Stimulated activated CD8-positive, alpha-beta memory T cell treated with anti-CD3 and anti-CD28 coated beads, Interleukin-12 subunit alpha, Interleukin-12 subunit beta, amount 100 ng/mL, for 1 hour (primary cell): ENCODE measurements around the gene COL6A6.

Experiments
- DNase-seq: peaks from one replicate; pipeline ENCODE4 v3.0.0-alpha.2; 2020; ENCODE audit warnings: low read depth

COL6A6 gene, protein sequence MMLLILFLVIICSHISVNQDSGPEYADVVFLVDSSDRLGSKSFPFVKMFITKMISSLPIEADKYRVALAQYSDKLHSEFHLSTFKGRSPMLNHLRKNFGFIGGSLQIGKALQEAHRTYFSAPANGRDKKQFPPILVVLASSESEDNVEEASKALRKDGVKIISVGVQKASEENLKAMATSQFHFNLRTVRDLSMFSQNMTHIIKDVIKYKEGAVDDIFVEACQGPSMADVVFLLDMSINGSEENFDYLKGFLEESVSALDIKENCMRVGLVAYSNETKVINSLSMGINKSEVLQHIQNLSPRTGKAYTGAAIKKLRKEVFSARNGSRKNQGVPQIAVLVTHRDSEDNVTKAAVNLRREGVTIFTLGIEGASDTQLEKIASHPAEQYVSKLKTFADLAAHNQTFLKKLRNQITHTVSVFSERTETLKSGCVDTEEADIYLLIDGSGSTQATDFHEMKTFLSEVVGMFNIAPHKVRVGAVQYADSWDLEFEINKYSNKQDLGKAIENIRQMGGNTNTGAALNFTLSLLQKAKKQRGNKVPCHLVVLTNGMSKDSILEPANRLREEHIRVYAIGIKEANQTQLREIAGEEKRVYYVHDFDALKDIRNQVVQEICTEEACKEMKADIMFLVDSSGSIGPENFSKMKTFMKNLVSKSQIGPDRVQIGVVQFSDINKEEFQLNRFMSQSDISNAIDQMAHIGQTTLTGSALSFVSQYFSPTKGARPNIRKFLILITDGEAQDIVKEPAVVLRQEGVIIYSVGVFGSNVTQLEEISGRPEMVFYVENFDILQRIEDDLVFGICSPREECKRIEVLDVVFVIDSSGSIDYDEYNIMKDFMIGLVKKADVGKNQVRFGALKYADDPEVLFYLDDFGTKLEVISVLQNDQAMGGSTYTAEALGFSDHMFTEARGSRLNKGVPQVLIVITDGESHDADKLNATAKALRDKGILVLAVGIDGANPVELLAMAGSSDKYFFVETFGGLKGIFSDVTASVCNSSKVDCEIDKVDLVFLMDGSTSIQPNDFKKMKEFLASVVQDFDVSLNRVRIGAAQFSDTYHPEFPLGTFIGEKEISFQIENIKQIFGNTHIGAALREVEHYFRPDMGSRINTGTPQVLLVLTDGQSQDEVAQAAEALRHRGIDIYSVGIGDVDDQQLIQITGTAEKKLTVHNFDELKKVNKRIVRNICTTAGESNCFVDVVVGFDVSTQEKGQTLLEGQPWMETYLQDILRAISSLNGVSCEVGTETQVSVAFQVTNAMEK (N-terminal part only)

DNA sequence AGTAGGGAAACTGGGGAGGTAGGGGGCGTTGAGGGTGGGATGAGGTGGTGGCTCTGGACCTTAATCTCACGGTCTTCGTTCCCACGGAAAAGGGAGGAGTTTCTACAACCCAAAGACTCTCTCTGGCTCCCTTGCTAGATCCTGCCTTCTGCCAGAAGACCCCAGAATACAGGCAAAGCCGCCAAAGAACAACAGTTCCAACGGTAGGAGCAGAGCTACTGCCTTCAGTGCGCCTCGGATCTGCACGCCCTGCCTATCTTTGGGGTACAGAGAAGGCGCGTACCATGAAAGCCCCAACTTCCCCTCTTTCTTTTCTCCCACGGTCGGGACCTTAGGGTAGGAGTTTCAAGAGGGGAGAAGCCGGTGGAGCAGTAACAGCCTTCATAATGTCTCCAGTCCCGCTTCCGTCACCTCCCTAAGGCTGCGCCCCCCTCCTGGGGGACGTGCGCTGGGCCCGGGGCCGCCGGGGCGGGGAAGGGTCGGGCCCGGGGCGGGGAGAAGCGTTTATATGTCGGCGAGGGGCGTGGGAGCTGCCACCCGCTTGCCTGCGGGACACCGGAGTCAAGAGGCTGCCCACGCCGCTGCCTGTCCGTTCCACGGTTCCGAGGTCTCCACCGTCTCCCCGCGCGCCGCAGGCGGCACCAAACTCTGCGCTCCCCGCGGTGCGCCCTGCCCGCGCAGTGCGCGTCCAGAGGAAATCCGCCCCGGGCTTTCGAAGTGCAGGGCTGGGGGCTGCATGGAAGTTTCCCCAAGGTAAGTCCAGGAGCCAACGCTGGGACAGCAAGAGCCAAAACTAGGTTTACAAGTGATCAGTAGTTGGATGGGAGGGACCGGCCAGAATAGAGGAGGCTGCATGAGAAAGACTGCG, at the start of gene COL6A6:
COL6A6 (plus strand) TSS at position 533 of the 868 bp plus-strand sequence. CDS start 43,188 bp downstream, outside the sequence.
- no peak for DNase-seq

DNA sequence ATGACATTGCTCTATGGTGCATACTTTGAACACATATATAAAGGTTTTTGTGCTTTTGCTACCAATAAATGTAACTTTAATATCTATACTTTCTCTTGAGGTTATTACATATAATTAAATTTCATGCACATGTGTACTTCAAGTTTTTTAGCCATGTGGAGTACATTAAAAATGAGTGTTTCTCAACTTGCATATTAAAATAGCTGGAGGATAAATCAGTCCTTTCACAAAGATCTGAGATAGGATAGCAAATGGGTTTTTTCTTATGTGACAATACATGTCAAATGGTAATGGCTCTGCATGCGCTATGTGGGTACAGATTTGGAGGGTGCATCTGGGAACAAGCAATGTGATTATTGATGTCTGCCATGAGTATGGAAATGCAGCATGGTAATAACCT, 48.7 kb upstream of the COL6A6 start:
- no peak for DNase-seq

DNA sequence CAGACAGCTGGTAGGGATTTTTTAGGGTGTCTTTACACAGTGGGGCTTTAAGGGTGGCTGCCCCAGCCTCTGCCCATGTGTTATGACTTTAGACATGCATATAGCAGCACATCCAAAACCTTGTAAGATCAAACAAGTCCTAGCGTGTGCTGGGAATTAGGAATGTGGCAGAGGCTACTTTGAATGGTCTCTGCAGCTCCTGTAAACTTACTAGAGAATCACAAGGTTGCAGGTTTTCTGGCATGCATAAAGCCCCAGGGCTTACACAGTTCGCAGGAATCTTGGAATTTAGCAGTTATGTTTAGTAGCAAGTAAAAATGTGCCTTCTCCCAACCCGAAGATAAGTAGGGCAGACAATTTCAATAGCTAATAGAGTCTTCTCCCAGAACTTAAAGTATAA, 46.9 kb upstream of the COL6A6 start:
- DNase-seq, result no peak

DNA sequence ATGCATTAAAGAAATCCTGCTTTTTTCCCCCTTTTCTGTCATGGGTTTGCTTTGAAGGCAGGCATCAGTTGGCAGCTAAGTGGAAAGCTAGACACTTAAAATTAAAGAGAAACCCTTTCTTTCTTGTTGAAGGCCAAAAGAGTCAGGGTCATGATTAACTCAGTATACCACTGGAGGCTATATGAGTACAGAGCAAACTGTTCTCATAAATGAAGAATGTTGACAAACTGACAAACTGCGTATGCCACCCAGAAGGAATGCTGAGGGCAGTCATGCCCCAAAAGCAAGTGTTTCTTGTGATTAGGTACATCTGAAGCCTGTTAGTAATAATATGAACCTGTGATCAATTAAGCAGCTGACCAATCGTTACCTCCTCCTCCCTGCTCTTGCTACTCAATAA, 43.6 kb upstream of the COL6A6 start:
- DNase-seq, result no peak

DNA sequence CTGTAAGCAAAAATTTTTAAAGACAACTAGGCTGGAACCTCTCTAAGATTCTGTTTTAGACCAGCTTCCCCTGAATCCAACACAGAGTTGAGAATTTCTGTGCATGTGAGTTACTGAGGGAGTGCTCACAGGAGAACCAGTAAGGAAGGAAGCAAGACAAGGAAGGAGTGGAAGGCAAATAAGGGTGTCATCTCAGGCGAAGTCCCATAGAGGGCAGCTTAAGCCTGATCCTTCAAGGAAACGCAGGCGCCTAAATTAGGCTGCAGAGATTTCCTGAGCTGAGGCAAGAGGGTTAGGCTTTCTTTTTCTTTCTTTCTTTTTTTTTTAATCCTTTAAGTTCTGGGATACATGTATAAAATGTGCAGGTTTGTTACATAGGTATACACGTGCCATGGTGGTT, 36.2 kb upstream of the COL6A6 start:
- no peak for DNase-seq

DNA sequence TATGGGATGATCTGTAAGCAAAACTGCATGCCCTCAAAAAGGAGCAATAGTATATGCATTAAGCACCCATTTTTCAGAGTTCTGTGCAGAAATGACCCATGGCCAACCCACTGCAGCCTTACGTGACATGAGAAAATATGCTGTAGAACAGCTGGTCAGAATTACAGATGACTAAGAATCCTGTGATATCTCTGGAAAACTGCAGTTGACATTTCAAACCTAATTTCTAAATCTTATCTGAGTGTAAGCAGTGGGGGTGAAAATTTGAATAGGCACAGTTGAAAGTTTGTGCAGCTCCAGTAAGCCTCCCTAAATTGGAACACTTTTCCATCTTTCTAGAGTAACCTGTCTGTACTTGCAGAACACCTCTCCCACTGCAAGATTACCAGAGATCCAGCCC, 28.7 kb upstream of the COL6A6 start:
- no peak for DNase-seq

DNA sequence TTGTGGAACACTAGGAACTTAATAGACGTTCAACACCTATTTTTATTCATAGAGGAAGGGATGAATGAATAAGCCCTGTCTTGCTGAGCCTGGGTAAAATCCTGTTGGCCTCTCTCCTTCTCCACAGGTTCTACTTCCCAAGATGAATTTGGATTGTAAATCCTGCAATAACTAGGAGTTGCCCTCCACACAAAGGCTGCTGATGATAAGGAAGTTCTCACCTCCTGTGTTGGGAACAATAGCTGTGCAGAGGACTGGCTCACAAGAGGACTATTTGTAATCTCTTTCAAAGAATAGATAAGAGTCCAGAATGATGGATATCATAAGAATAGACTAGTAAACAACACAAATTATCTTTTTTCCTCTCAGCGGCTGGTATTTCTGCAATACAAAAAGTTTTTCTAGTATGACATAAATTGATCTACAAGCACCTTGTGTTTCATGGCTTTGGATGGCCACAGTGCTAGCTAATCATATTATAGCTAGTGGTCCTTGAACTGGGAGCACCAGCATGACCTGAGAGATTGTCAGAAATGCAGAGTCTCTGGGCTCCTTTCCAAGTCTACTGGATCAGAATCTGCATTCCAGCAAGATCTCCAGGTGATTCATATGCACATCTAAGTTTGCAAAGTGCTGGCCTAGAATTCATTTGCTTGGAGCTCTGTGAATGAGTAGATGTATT, 28.1 kb upstream of the COL6A6 start:
- DNase-seq, result no peak

DNA sequence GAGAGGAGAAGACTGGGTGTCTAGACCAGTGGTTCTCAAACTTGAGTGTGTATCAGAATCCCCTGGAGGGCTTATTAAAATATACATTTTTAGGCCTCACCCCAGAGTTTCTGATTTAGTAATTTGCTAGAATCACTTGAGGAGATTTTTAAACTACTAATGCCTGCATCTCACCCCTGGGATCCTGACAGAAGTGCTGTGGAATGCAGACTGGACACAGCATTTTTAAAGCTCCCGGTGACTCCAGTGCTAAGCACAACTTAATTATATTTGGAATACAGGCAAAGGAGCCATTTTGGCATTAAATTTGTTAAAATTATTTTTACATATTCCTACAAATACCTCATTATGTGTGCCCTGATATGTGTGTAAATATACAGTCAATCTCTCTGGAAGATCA, 26.7 kb upstream of the COL6A6 start:
- no peak for DNase-seq

DNA sequence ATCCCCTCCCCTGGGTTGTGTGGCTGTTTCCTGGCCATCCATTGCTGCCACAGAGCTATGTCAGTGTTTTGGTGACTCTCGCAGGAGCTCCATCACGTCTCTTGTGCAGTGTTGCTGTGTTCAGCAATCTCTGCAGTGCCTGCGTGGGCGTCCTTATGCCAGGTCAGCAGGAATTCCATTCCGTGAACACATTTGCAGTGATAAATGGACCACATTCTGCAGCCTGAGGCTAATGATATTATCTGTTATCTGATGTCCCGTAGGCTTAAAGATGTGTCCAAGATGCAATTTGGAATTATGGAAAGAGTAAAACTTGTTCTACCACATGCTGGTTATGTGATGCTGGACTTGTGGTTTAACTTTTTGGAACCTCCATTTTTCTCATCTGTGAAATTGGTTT, 25.5 kb upstream of the COL6A6 start:
- no peak for DNase-seq

DNA sequence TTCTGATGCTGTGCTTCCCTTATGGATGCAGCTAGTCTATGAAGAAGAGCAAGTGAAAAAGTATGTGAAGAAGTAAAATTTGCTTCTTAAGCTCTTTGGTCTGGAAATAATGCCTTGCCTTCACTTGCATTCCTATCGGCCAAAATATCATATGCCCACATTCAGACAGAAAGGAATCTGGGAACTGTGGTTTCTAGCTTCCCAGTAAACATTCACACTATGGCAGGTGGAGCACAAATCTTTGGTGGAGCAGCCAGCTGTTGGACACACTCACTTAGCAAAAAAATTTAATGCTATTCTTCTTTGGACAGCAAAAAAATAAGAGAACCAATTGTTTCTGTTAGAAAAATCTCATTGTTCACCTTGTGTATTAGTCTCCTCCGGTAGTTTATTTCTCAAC, 12.3 kb upstream of the COL6A6 start:
- no peak for DNase-seq

DNA sequence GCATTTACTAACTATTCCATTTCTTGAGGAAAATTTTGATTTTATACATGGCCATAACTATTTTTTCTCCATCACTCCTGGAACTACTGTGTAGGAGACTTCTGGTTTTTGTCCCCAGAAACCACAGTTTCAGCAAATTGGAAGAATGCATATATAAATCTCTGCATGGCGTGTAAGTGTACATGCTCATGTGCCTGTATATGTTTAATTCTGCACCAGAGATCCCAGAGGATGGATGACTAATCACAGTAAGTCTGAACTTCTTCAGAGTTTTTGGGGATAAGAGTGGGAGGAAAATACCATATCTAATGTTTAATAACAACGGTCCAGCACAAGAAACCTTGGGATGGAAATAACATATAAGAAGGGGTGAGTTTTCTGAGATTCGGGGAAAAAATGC, 10.9 kb upstream of the COL6A6 start:
- DNase-seq, result no peak

DNA sequence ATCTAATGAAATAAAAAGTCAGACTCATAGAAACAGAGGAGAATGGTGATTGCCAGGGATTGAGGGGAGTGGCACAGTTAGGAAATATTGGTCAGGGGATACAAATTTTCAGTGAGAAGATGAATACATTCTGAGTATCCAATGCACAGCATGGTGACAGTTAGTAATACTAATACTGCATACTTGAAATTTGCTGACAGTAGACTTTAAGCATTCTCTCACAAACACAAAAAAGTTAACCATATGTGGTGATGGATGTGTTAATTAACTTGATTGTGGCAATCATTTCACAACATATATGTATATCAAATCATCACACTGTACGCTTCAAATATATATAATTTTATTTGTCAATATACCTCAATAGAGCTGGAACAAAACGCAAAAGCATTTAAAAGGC, 9.2 kb upstream of the COL6A6 start:
- no peak for DNase-seq

DNA sequence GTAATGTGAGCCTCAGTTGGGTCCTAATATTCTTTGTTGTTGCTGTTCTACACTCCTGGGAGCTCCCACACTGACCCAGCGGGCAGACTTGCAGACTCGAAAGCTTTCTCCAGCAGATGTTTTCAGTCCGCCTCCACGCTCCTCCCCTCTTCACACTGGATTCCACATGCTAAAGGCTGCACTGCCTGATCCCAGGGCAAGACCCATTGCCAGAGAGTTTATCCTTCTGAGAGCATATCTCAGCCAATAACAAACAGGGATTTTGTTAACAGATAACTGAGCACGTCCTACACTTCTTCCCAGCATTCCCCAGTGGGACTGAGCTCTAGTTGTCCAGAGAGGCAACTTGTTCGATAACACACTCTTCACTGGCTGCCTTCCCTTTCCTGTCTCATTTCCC, 8.0 kb upstream of the COL6A6 start:
- no peak for DNase-seq

DNA sequence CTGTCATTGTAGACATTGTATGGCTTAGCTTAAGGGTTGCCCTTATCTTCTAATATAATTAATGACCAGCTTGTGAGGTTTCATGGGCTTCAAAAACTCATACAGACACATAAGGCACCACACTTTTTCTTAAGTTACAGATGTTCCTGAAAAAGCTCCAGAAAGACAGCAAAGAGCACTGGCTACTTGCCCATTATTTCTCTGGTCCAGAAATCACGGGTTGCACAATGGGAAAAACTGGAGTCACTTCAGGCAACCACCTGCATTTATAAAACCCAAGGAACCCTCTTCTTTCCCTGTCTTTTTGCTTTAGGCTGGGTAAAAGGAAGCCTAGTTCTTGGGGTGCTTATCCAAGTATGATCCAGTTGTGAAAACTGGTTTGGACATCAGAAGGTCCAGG, 2.3 kb upstream of the COL6A6 start:
- DNase-seq, result no peak

DNA sequence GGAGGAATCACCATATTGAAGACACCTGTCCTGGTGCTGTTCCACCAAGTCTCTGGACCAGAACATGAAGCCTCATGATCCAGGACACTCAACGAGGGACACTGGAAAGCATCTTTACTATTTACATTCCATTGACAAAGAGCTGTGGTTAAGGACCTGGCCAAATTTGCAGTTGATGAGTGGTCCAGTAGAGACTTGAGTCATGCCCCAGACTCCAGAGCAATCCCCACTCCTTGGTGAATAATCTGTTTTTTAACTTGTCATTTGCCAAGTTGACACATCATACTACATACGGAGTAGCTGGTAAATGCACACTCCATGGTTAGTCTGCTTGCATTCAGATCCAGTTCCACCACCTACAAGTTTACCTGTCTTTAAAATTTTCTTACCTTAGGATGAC, 1.2 kb upstream of the COL6A6 start:
- DNase-seq, result no peak

DNA sequence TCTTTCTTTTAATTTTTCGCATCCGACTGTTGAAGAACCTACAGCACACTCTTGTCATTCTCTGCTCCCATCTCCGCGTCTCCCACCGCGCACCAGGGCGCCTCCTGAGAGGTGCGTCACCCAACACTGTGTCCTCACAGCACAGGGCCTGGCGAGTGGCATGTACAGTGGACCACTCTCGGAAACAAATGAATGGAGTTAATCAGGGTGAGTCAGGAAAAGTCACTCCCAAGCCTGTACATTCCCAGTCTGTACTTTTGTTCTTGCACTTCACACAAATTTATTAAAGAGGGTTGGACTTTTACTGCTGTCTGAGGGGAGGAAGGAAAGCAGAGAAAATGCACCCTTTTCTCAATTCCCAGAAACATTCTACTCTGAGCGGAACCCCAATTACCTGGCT, 625 bp downstream of the COL6A6 start:
- no peak for DNase-seq

DNA sequence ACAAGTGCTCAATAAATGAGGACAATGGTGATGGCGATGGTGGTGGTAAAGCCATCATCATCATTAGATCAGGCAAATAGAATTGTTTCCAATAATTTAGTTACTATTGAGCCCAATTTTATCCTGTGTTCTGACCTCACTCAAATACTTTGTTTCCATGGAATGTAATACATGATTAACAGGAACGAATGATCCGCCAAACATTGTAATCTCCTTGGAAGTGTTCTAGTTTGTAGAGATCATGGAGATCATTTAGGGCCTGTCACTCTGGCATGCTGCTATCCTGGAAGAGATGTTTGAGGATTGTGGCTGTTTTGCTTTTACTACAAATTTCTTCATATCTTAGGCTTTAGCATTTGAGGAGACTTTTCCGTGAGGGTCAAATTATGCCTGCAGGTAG, 2.8 kb downstream of the COL6A6 start:
- no peak for DNase-seq

DNA sequence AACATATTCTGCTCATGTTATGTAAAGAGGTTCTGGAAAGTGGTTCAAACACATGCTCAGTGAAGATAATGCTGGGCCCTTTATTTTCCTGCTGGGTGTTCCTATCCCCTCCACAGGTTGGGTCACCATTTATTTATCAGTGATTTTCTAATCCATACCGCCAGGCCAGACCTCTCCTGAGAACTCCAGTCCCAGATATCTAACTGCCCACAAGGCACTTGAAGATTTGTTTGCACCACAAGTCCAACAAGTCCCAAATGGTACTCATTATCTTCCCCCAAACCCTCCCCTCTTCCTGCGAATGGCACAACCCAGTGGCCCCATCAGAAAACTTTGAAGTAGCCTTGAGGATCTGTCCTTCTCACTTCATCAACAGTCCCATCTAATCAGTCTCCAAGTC, 5.4 kb downstream of the COL6A6 start:
- DNase-seq, result no peak

DNA sequence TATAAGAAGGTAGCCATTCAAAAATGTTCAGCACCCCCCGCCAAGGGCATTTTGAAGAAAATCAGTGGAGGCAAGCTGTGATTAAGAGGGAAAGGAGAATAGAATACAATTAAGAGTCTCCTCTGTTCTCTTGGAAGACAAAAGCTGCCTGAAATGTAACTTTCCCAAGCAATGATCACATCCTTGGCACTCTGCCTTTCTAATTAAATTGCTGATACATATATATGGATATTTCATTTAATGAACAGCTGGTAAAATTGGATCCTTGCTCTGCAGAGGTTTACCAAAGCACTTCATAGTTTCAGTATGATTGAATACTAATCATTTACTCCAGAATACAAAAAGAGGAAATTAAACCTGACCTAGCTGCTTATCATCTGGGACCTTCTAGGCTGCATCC, 10.4 kb downstream of the COL6A6 start:
- no peak for DNase-seq

DNA sequence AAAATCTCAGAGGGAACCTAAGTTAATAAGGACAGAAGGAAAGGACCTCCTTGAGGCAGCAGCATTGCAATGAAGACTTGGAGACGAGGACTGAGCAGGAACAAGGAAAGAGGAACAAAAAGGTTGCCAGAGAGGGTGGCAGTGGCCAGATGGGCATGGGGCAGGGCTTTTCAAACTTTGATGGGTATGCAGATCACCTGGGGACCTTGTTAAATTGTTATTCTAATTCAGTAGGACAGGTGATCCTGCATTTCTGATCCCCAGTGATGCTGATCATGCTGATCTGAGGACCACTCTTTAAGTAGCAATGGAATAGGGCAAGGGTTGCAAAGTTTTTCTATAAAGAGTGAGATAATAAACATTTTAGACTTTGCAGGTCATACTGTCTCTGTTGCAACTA, 11.1 kb downstream of the COL6A6 start:
- DNase-seq, result no peak
